Breast epithelium (tissue), 4 donors: ENCODE results near the gene S1PR3. TPM values are rescaled to one million over a fixed set of nuclear protein-coding genes. Genes with fewer than 3 reads are reported as not detected.

Experiments used
- DNase-seq, 2 donors: peaks; one replicate each; pipeline ENCODE4 v3.0.0-alpha.2; 2019; ENCODE audit warnings: low spot score in 2 of 2
- H3K27ac ChIP-seq, 2 donors: fragments of 200-600 bp; sonication (generic) in 1 of 2; one replicate each; pipeline ENCODE4 v1.5.1; 2016 to 2019; ENCODE audit warnings: mild to moderate bottlenecking in 1 of 2
- H3K27me3 ChIP-seq, 2 donors: fragments of 200-600 bp; sonication (generic) in 1 of 2; one replicate each; pipeline versions ENCODE4 v1.5.1 to v1.6.0; 2017 to 2019; ENCODE audit warnings: control low read depth in 1 of 2, mild to moderate bottlenecking in 1 of 2
- H3K36me3 ChIP-seq: fragments of 200-600 bp; one replicate; pipeline ENCODE4 v1.5.1; 2019
- H3K4me1 ChIP-seq, 2 donors: fragments of 200-600 bp; sonication (generic); one replicate each; pipeline ENCODE4 v1.5.1; 2016 to 2019; ENCODE audit warnings: control low read depth in 1 of 2
- H3K4me3 ChIP-seq, 3 donors: fragments of 200-600 bp; sonication (generic); 1 replicate in 2 of 3; 2 replicates in 1 of 3; pipeline ENCODE4 v1.5.1; 2016 to 2019; ENCODE audit warnings: mild to moderate bottlenecking in 3 of 3, moderate library complexity in 2 of 3
- H3K9me3 ChIP-seq, 2 donors: fragments of 200-600 bp; sonication (generic) in 1 of 2; one replicate each; pipeline ENCODE4 v1.5.1; 2016 to 2019; ENCODE audit warnings: control low read depth in 1 of 2
- POLR2A ChIP-seq: fragments of 450-650 bp; IDR thresholded peaks from one replicate; pipeline ENCODE4 v1.6.1; 2016; ENCODE audit warnings: antibody characterized with exemption, mild to moderate bottlenecking, moderate library complexity
- POLR2AphosphoS5 ChIP-seq, 3 donors: sonication (generic); formaldehyde crosslinking; IDR thresholded peaks; one replicate each; pipeline ENCODE4 v1.6.1; 2017; ENCODE audit warnings: antibody characterized with exemption in 3 of 3
- intact Hi-C: fragments of 100-400 bp; cut with DNase I; formaldehyde crosslinking; loops from one replicate; pipeline ENCODE4 v1.15.1; 2023; ENCODE audit warnings: low total_unique reads
- total RNA-seq, 3 donors: library from RNA; depleted of rRNA; stranded (reverse); fragments of >200 nt; gene quantifications; one replicate each; pipeline ENCODE4 v1.1.0, GENCODE V29; 2016
- TF ChIP-seq, protein P1 (sequence below), 3 donors: fragments of 450-650 bp; IDR thresholded peaks; one replicate each; pipeline ENCODE4 v1.5.1; 2016 to 2017; ENCODE audit warnings: antibody characterized with exemption in 3 of 3, mild to moderate bottlenecking in 3 of 3, moderate library complexity in 3 of 3

S1PR3 gene
- total RNA-seq, 3 donors from 2014 or later = 16.6 to 27.7 (median 18.7) TPM

DNA sequence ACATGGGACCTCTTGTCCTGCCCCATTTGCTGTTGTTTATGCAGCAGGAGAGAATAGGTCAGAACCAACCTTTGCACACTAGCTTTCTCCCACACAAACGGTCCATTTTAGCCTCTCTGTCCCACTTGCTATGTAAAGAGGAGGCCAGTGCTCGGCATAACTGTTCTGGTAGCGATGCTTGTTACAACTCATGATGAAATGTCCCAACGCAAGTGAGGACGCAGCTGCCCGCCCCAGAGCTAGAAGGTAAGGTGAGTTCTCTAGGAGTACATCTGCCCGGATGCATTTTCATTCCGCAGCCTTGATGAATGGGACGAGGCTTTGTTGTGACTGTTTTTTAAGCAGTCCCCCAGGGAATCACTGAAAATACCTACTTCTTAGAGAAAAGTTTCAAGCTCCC, 14.1 kb downstream of the S1PR3 start:
- H3K36me3 ChIP-seq = no peaks in the 10 kb centered on the region
- TF ChIP-seq POLR2AphosphoS5 (IDR thresholded peaks at IDR 0.05) = no peak
- TF ChIP-seq, protein P1, sequence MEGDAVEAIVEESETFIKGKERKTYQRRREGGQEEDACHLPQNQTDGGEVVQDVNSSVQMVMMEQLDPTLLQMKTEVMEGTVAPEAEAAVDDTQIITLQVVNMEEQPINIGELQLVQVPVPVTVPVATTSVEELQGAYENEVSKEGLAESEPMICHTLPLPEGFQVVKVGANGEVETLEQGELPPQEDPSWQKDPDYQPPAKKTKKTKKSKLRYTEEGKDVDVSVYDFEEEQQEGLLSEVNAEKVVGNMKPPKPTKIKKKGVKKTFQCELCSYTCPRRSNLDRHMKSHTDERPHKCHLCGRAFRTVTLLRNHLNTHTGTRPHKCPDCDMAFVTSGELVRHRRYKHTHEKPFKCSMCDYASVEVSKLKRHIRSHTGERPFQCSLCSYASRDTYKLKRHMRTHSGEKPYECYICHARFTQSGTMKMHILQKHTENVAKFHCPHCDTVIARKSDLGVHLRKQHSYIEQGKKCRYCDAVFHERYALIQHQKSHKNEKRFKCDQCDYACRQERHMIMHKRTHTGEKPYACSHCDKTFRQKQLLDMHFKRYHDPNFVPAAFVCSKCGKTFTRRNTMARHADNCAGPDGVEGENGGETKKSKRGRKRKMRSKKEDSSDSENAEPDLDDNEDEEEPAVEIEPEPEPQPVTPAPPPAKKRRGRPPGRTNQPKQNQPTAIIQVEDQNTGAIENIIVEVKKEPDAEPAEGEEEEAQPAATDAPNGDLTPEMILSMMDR (IDR thresholded peaks at IDR 0.05) = no peak
- no peak for TF ChIP-seq POLR2A
- no peak overlapping the region for H3K4me3 ChIP-seq
- intact Hi-C loops = no loop called here
- no peak overlapping the region for H3K27ac ChIP-seq
- H3K27me3 ChIP-seq = no peaks in the 10 kb centered on the region
- peaks cover 0 to 9% of the 10 kb centered on the region in 2 donors for H3K4me1 ChIP-seq
- DNase-seq = peak in 1 of 2 donors; percentile 7
- H3K9me3 ChIP-seq = no peaks in the 10 kb centered on the region

DNA sequence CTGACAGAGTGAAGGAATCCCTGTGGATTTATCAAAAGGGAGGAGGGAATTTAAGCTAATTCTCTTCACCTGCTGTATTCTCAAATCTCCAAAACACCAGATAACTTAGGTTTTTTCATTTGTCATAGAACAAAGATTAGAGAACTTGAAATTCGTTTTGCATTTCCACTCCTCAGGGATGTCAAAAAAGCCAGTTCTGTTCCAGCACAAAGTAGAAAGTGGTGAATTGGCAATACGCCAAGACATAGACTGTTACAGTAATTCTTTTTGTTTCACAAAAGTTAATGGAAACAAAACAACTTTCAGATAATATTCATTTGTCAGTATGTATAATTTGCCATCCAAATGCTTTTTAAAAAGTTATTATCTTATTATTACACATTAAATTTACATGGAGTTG, 15.0 kb downstream of the S1PR3 start:
- Histone ChIP-seq H3K27ac (no peak overlapping the region), H3K4me1 (no peaks in the 10 kb centered on the region), H3K9me3 (no peaks in the 10 kb centered on the region), H3K36me3 (no peaks in the 10 kb centered on the region), H3K4me3 (no peak overlapping the region), H3K27me3 (no peaks in the 10 kb centered on the region)
- intact Hi-C loops = no loop called here
- no peak for DNase-seq
- TF ChIP-seq POLR2AphosphoS5 (IDR thresholded peaks at IDR 0.05) (no peak), POLR2A (no peak)
- TF ChIP-seq, protein P1 (IDR thresholded peaks at IDR 0.05) = no peak

DNA sequence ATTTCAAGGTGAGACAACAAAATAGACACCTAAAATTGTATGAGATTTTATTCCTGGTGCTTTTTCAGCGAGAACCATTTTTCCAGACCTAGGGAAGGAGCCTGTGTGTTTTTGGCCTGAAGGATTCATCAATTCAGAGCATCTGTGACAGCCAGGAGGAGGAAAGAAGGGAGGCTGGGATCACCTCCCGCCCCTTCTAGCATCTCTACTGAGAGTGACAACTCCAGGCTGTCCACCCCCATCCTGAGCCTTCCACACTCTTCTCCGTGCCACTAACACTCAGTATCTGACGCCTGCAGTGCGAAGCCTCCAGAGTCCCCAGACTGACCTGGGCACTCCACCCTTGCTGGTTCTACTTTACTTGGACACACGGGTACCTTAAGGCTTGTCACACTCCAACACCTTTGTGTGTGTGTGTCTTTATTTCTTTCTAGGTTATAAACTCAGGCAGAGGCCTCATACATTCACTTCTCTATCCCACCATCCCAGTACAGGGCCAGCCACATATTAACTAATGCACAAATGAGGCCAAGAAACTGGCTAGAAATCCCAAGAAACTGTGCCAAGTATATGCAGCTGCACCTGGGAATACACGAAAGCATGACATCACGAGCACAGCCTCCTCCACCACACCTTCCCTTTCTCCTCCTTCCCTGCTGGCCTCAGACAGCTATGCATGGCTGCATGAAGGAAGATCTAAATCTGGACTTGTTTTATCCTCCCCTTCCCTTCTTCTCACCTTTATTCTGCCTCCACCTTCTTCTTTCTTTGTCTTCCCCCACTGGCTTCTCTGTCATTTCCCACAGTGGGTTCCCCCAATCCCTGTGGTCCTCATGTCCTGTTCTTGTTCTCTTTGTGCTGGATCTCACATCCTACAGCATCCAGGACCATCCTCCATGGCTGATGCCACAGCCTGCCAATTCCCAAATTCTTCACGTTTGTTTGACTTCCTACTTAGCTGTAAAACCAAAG, 16.0 kb downstream of the S1PR3 start:
- intact Hi-C loops = no loop called here
- Histone ChIP-seq H3K9me3 (no peaks in the 10 kb centered on the region), H3K4me1 (no peaks in the 10 kb centered on the region), H3K36me3 (no peaks in the 10 kb centered on the region), H3K27ac (no peak overlapping the region), H3K4me3 (no peak overlapping the region), H3K27me3 (no peaks in the 10 kb centered on the region)
- DNase-seq = peak in 1 of 2 donors; percentile 13
- TF ChIP-seq POLR2AphosphoS5 (IDR thresholded peaks at IDR 0.05) (no peak), POLR2A (no peak)
- TF ChIP-seq, protein P1 (IDR thresholded peaks at IDR 0.05) = no peak

DNA sequence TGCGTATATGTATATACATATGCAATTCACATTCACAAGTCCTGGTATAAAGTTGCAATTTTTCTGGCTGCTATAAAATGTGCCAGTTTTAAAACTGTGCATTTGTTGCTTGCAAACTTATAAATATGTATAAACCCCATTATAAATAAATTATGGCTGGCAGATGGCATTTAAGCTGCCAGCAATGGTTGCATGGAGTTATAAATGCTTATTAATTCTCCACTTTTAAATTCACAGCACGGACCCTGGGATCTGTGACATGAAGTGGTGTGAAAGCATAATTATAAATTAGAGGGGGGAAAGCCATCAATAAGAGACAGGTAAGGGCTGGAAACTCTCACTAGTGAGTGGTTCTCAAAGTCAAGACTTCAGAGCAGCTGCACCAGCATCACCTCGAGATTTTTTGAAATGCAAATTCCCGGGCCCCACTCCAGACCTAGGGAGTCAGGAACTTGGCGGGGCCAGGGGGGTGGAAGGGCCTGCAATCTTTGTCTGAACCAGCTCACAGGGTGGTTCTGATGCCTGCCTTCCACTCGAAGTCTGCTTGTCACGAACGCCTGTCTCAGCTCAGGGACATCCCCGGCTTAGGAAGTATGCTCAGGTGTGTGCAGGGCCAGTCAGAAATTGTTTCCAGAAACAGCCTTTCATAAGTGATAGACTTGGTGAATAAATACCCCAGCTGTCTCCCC, 16.9 kb downstream of the S1PR3 start:
- H3K27me3 ChIP-seq = no peaks in the 10 kb centered on the region
- no peak overlapping the region for H3K27ac ChIP-seq
- H3K4me3 ChIP-seq = no peak overlapping the region
- no peaks in the 10 kb centered on the region for H3K36me3 ChIP-seq
- H3K4me1 ChIP-seq = no peaks in the 10 kb centered on the region
- no peak for TF ChIP-seq POLR2AphosphoS5 (IDR thresholded peaks at IDR 0.05)
- TF ChIP-seq, protein P1 (IDR thresholded peaks at IDR 0.05) = no peak
- no peak for TF ChIP-seq POLR2A
- intact Hi-C loops = no loop called here
- peak in 1 of 2 donors; percentile 5 for DNase-seq
- H3K9me3 ChIP-seq = no peaks in the 10 kb centered on the region
